K562 (cell line): Measurements from ENCODE around the gene IRAK3. TPM values are rescaled to one million over a fixed set of nuclear protein-coding genes. Genes with fewer than 3 reads are reported as not detected.

Experiments used
- ATAC-seq: fragments of 200-7000 bp; cut with Tn5 transposase; 3 replicates; pipeline ENCODE4 v1.9.1; 2020; ENCODE audit warnings: moderate library complexity
- BruUV-seq: library from RNA; stranded (reverse); fragments of 400-500 nt; replicated peaks from 2 replicates; lab custom pipeline; 2021; lab: Mats Ljungman, UMichigan
- CTCF ChIA-PET: fragments of 300-600 bp; formaldehyde crosslinking; extraction: SDS; loops from one replicate; lab custom pipeline; 2021; ENCODE audit warnings: low intra/inter-chr PET ratio; lab: Yijun Ruan, JAX
- POLR2A ChIA-PET: fragments of 300-600, 350-650 bp; sonication (Branson Sonifier 250); formaldehyde crosslinking; extraction: SDS; loops from one replicate; lab custom pipeline; 2021; ENCODE audit warnings: antibody characterized with exemption, inconsistent platforms; lab: Yijun Ruan, JAX
- DNase-seq, 4 experiments: peaks; one replicate each; pipeline versions ENCODE4 v3.0.0 to v3.0.0-alpha.2; 2011 to 2018; ENCODE audit warnings: low spot score in 3 of 4, mixed read lengths in 3 of 4; ENCODE audit errors: extremely low read depth in 1 of 4
- FAIRE-seq: peaks from 2 replicates; lab custom pipeline; 2011; peaks lifted over from hg19 to GRCh38; lab: Jason Lieb, UNC
- H2AFZ ChIP-seq: 2 replicates; pipeline ENCODE4 v1.6.0; 2011; ENCODE audit warnings: low read depth, low read length, control low read depth, inconsistent platforms
- H3K27ac ChIP-seq: fragments of 200-600 bp; 3 replicates; pipeline ENCODE4 v1.8.0; 2011; ENCODE audit warnings: low read depth, mild to moderate bottlenecking, control low read depth, inconsistent platforms, low read length, moderate library complexity, mixed read lengths; ENCODE audit errors: extremely low read depth
- H3K27me3 ChIP-seq, 2 experiments: fragments of 300-600 bp in 1 of 2; 2 replicates in 1 of 2; 3 replicates in 1 of 2; pipeline versions ENCODE4 v1.6.0 to v1.8.0; 2011; ENCODE audit warnings: inconsistent platforms in 2 of 2, low read length in 2 of 2, mild to moderate bottlenecking in 1 of 2, mixed read lengths in 1 of 2, moderate library complexity in 1 of 2; ENCODE audit not compliant: control insufficient read depth in 2 of 2, insufficient read depth in 2 of 2
- H3K36me3 ChIP-seq: fragments of 300-600 bp; 3 replicates; pipeline ENCODE4 v1.8.0; 2011; ENCODE audit warnings: mild to moderate bottlenecking, low read length, inconsistent platforms; ENCODE audit not compliant: control insufficient read depth, insufficient read depth
- H3K4me1 ChIP-seq, 2 experiments: fragments of 200-600 bp in 1 of 2; replicated peaks in 1 of 2; 2 replicates in 1 of 2; 3 replicates in 1 of 2; pipeline versions ENCODE4 v1.5.1 to v1.8.0; 2011; ENCODE audit warnings: inconsistent platforms in 2 of 2, low read length in 2 of 2, mild to moderate bottlenecking in 1 of 2, mixed read lengths in 1 of 2, moderate library complexity in 1 of 2; ENCODE audit not compliant: control insufficient read depth in 2 of 2, insufficient read depth in 2 of 2
- H3K4me2 ChIP-seq: 2 replicates; pipeline ENCODE4 v1.6.1; 2011; ENCODE audit warnings: low read length, control low read depth, inconsistent platforms, mixed read lengths; ENCODE audit not compliant: insufficient read depth
- H3K4me3 ChIP-seq: fragments of 200-600 bp; sonication (generic), shearing (Covaris generic); 2 replicates; pipeline ENCODE4 v1.5.1; 2016; ENCODE audit warnings: control low read depth, inconsistent platforms
- H3K79me2 ChIP-seq: fragments of 200-600 bp; 3 replicates; pipeline ENCODE4 v1.8.0; 2011; ENCODE audit warnings: low read length, inconsistent platforms; ENCODE audit not compliant: control insufficient read depth, insufficient read depth
- H3K9ac ChIP-seq, 2 experiments: 2 replicates each; pipeline versions ENCODE4 v1.6.0 to v1.6.1; 2011; ENCODE audit warnings: low read depth in 2 of 2, low read length in 2 of 2, control low read depth in 1 of 2, inconsistent platforms in 1 of 2, mild to moderate bottlenecking in 1 of 2, mixed read lengths in 1 of 2; ENCODE audit not compliant: insufficient read depth in 1 of 2
- H3K9me1 ChIP-seq: one replicate; pipeline ENCODE4 v1.6.0; 2011; ENCODE audit warnings: inconsistent platforms, mild to moderate bottlenecking, low read length, moderate library complexity; ENCODE audit not compliant: control insufficient read depth, insufficient read depth
- H3K9me3 ChIP-seq: replicated peaks from 2 replicates; pipeline ENCODE4 v1.5.1; 2011; ENCODE audit warnings: low read depth, low read length, inconsistent platforms; ENCODE audit not compliant: control insufficient read depth, insufficient read depth
- H4K20me1 ChIP-seq: replicated peaks from 2 replicates; pipeline ENCODE4 v1.6.1; 2011; ENCODE audit warnings: low read length, inconsistent platforms, mixed read lengths; ENCODE audit not compliant: control insufficient read depth, insufficient read depth
- C11orf30 ChIP-seq: fragments of 450-650 bp; IDR thresholded peaks from 2 replicates; pipeline ENCODE4 v1.6.1; 2016; ENCODE audit warnings: low read depth, mild to moderate bottlenecking
- COPS2 ChIP-seq: fragments of 450-650 bp; conservative IDR thresholded peaks from 2 replicates; pipeline ENCODE4 v1.6.1; 2016; ENCODE audit warnings: mild to moderate bottlenecking, moderate library complexity
- DNMT1 ChIP-seq: fragments of 450-650 bp; IDR thresholded peaks from 2 replicates; pipeline ENCODE4 v1.6.1; 2016; ENCODE audit warnings: antibody characterized with exemption, mild to moderate bottlenecking
- ETV1 ChIP-seq: fragments of 450-650 bp; conservative IDR thresholded peaks from 2 replicates; pipeline ENCODE4 v1.6.1; 2016; ENCODE audit warnings: missing genetic modification characterization, control low read depth, low read depth, missing compliant biosample characterization
- ETV6 ChIP-seq, 3 experiments: fragments of 150-350 bp in 1 of 3; sonication (generic) in 1 of 3; formaldehyde crosslinking in 1 of 3; IDR thresholded peaks; 2 replicates each; pipeline versions ENCODE4 v1.6.1 to v1.8.0; 2014 to 2022; ENCODE audit warnings: borderline replicate concordance in 2 of 3, low read depth in 2 of 3, antibody characterized with exemption in 1 of 3, low read length in 1 of 3, mild to moderate bottlenecking in 1 of 3, missing genetic modification reagents in 1 of 3
- IFI16 ChIP-seq: fragments of 250-450 bp; sonication (Bioruptor Pico); IDR thresholded peaks from 2 replicates; pipeline ENCODE4 v2.1.2; 2022; ENCODE audit warnings: mild to moderate bottlenecking, inconsistent platforms
- MAFF ChIP-seq: IDR thresholded peaks from 2 replicates; pipeline ENCODE4 v1.6.1; 2012; ENCODE audit warnings: low read length, improper control_type of control experiment
- MAFG ChIP-seq: fragments of 450-650 bp; conservative IDR thresholded peaks from 2 replicates; pipeline ENCODE4 v1.6.1; 2016; ENCODE audit warnings: missing genetic modification characterization, missing compliant biosample characterization
- MCM7 ChIP-seq, 2 experiments: fragments of 450-650 bp; IDR thresholded peaks; 2 replicates each; pipeline ENCODE4 v1.6.1; 2016 to 2018
- NEUROD1 ChIP-seq: fragments of 150-350 bp; IDR thresholded peaks from 2 replicates; pipeline ENCODE4 v1.6.1; 2014; ENCODE audit warnings: borderline replicate concordance, low read length, low read depth; ENCODE audit not compliant: partially characterized antibody
- NFE2L1 ChIP-seq: fragments of 450-650 bp; IDR thresholded peaks from 2 replicates; pipeline ENCODE4 v1.6.1; 2016; ENCODE audit warnings: missing genetic modification characterization, low read depth, mild to moderate bottlenecking, missing compliant biosample characterization, moderate library complexity, borderline replicate concordance
- PHF21A ChIP-seq: fragments of 450-650 bp; IDR thresholded peaks from 2 replicates; pipeline ENCODE4 v1.6.1; 2017; ENCODE audit warnings: low read depth, borderline replicate concordance
- SMC3 ChIP-seq: conservative IDR thresholded peaks from 2 replicates; pipeline ENCODE4 v1.6.1; 2011; ENCODE audit warnings: low read depth, low read length, improper control_type of control experiment; ENCODE audit not compliant: insufficient read depth
- TRIM28 ChIP-seq: fragments of 450-650 bp; IDR thresholded peaks from 2 replicates; pipeline ENCODE4 v1.6.1; 2017
- ZNF316 ChIP-seq: fragments of 450-650 bp; IDR thresholded peaks from 2 replicates; pipeline ENCODE4 v1.6.1; 2016
- ZNF354B ChIP-seq: fragments of 250-450 bp; sonication (Bioruptor Pico); IDR thresholded peaks from 2 replicates; pipeline ENCODE4 v1.4.0; 2020
- ZNF778 ChIP-seq: fragments of 450-650 bp; formaldehyde crosslinking; IDR thresholded peaks from 2 replicates; pipeline ENCODE4 v1.4.0; 2020; ENCODE audit warnings: mild to moderate bottlenecking, moderate library complexity
- WGBS: fragments of 100-300 bp; shearing (Covaris generic); methylation state at CpG from one replicate; pipeline ENCODE4 v1.1.6; 2016; ENCODE audit warnings: low coverage, mixed read lengths; ENCODE audit not compliant: insufficient coverage; ENCODE audit errors: missing lambda C conversion rate; 5-methylcytosine and 5-hydroxymethylcytosine counted together
- in situ Hi-C: fragments of 300-500 bp; cut with MboI; formaldehyde crosslinking; loops from 4 replicates; pipeline ENCODE4 v1.15.0; 2018; ENCODE audit warnings: inconsistent platforms, mixed read lengths
- intact Hi-C: fragments of 100-400 bp; cut with micrococcal nuclease; formaldehyde crosslinking; loops from 2 replicates; pipeline ENCODE4 v1.14.2; 2022
- polyA plus RNA-seq, 8 experiments: library from polyadenylated mRNA; depleted of rRNA in 4 of 8; stranded (reverse) in 5 of 8; unstranded in 3 of 8; fragments of >200 nt; fragmentation: Nextera tagmentation in 2 of 8; fragmentation: Illumina TruSeq in 1 of 8; extraction: Ambion mirVana in 2 of 8; extraction: Trizol in 1 of 8; gene quantifications; 2 replicates each; pipeline versions ENCODE4 v1.2.1 to v1.2.3, GENCODE V29; 2011 to 2014; ENCODE audit warnings: inconsistent platforms in 1 of 8, missing spikeins in 1 of 8
- total RNA-seq, 7 experiments: library from RNA; depleted of rRNA in 6 of 7; stranded (reverse); fragments of >200 nt in 6 of 7; fragmentation: Illumina TruSeq in 2 of 7; extraction: Trizol in 2 of 7; gene quantifications; 2 replicates each; pipeline versions ENCODE4 v1.2.1 to v1.2.3, GENCODE V29; 2011 to 2021; ENCODE audit warnings: low replicate concordance in 1 of 7
- TF ChIP-seq, protein P1 (sequence below): fragments of 200-800 bp; sonication (Bioruptor generic); IDR thresholded peaks from 2 replicates; pipeline ENCODE4 v1.6.1; 2017; ENCODE audit warnings: missing genetic modification characterization, missing compliant biosample characterization

IRAK3 gene
- total and polyA plus RNA-seq, 9 of the 15 experiments (the other 6 are each of a cell fraction or from before 2014, with no cell fraction given) = 0.06 to 0.09 (median 0.07) TPM; not detected in 6

DNA sequence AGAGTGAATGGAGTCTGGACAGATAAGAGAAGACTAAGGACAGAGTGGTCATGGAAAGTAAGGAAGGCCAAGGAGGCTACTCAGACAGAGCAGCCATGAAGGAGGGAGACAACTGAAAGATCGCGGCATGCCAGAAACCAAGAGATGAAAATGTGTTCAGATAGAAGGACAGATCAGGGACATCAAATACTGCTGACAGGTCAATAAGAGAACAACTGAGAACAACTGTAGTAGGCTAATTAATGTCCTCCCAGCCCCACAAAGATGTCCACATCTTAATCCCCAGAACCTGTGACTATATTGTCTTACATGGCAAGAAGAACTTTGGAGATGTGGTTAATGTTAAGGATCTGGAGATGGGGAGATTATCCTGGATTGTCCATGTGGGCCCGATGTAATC, 98.3 kb downstream of the IRAK3 start:
- ATAC-seq (no peak), DNase-seq (no peak), FAIRE-seq (no peak)
- Histone ChIP-seq H3K79me2 (no peaks in the 10 kb centered on the region), H3K9ac (no peak overlapping the region), H3K9me1 (no peaks in the 10 kb centered on the region), H3K4me3 (no peak overlapping the region), H2AFZ (peak overlapping the region; percentile 69; the same call in 1 of the 2 replicates), H3K27me3 (no peaks in the 10 kb centered on the region), H3K27ac (no peak overlapping the region), H3K4me1 (no peaks in the 10 kb centered on the region; a peak in 2 of 5 replicates), H4K20me1 (no peaks in the 10 kb centered on the region), H3K9me3 (no peaks in the 10 kb centered on the region), H3K36me3 (no peaks in the 10 kb centered on the region), H3K4me2 (no peak overlapping the region)
- WGBS = 38% methylated on average over 3 of the region's 3 CpGs
- intact Hi-C loops (no loop called here), in situ Hi-C loops (no loop called here)
- ChIA-PET CTCF (no interaction called here), POLR2A (no interaction called here)
- BruUV-seq = no TSS peak
- TF ChIP-seq ZNF778 (CRISPR knock-in tag) (no peak), MAFG (peak; percentile 29; the same call in 1 of the 2 replicates), MAFF (peak; percentile 38; the same call in 1 of the 2 replicates), TRIM28 (no peak), ZNF354B (CRISPR knock-in tag) (no peak), ETV6 (IDR thresholded peaks at IDR 0.05; ENCODE audit: borderline replicate concordance in 1 of 2, low read depth in 2 of 2, low read length in 1 of 2) (no peak), ETV6 (CRISPR knock-in tag; IDR thresholded peaks at IDR 0.05; ENCODE audit: borderline replicate concordance) (no peak), IFI16 (CRISPR knock-in tag) (no peak), SMC3 (no peak), NFE2L1 (tag) (no peak), DNMT1 (no peak), ZNF316 (peak; percentile 78), C11orf30 (peak; percentile 44; the same call in 1 of the 2 replicates), PHF21A (no peak), MCM7 (IDR thresholded peaks at IDR 0.05) (no peak), COPS2 (no peak), NEUROD1 (no peak), ETV1 (no peak)
- TF ChIP-seq, protein P1, sequence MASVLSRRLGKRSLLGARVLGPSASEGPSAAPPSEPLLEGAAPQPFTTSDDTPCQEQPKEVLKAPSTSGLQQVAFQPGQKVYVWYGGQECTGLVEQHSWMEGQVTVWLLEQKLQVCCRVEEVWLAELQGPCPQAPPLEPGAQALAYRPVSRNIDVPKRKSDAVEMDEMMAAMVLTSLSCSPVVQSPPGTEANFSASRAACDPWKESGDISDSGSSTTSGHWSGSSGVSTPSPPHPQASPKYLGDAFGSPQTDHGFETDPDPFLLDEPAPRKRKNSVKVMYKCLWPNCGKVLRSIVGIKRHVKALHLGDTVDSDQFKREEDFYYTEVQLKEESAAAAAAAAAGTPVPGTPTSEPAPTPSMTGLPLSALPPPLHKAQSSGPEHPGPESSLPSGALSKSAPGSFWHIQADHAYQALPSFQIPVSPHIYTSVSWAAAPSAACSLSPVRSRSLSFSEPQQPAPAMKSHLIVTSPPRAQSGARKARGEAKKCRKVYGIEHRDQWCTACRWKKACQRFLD = no peak
